GM12864 (cell line): ENCODE measurements around the gene SALL4.
"Not testable (repeated sequence)": the region's sequence is repeated elsewhere in the genome, so short reads cannot be mapped to it uniquely, and the experiment has no call there.

Source experiments
- DNase-seq: peaks from one replicate; pipeline ENCODE4 v3.0.0-alpha.2; 2011; ENCODE audit warnings: low read depth
- H3K4me3 ChIP-seq: 2 replicates; pipeline ENCODE4 v1.5.1; 2011; ENCODE audit warnings: mild to moderate bottlenecking, low read depth, low read length, control low read depth
- CTCF ChIP-seq: IDR thresholded peaks from 2 replicates; pipeline ENCODE4 v1.5.1; 2011; ENCODE audit warnings: low read depth, mild to moderate bottlenecking, moderate library complexity, low read length, control low read depth, inconsistent platforms; ENCODE audit errors: missing control alignments

SALL4 gene

DNA sequence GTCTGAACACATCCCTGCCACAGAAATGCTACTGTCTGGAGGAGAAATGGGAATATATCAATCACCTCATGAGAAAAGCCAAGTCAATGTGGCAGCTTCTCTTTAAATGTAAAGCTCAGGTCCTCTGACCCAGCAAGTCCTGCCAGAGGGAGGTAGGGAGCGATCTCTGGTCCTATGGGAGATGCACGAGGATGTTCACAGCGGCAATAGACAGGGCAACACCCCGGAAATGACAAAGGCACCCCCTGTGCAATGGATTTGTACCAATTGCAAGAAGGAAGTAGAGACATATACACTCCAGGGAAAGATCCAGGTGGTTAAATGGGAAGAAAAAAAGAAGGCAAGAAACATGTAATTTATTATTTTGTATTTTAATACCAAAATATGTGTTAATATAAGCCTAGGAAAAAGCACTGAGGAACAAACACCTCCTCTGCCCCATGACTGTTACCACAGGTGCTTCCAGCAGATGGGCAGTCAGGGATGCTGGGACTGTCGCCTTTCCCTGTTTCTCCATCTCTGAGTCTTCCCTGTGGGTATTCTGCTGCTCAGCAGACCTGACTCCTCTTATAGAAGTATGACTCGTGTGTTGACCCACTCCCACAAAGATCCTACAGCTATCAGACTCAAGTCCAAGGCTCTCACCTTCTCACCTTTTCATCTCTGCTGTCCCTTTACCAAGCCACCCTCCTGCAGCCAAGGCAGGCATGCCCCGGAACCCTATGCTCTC is 55.0 kb downstream of the SALL4 start:
- DNase-seq = no peak

GRCh38 chr20:51745804-51746203 is 56.5 kb downstream of the SALL4 start:
- no peak overlapping the region for H3K4me3 ChIP-seq
- no peak for TF ChIP-seq CTCF
- DNase-seq = no peak

More for the DNA sequence above, 55.0 kb downstream of the SALL4 start:
- no peak overlapping the region for H3K4me3 ChIP-seq
- no peak for TF ChIP-seq CTCF

DNA sequence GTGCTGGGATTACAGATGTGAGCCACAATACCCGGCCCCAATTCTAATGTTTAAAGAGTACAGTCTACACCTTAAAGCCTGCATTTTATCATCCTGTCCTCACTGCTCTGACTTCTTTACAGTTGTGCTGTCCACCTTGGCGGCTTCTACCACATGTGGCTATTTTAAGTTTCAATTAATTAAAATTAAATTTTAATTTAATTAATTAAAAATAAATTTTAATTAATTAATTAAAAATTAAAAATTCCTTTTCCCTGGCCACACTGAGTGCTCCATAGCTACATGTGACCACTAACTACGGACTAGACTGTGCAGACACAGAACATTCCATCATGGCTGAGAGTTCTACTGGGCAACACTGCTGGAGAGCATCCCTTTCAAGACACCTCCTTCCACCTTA is 61.5 kb downstream of the SALL4 start:
- no peak for TF ChIP-seq CTCF
- no peak for DNase-seq
- no peak overlapping the region for H3K4me3 ChIP-seq

DNA sequence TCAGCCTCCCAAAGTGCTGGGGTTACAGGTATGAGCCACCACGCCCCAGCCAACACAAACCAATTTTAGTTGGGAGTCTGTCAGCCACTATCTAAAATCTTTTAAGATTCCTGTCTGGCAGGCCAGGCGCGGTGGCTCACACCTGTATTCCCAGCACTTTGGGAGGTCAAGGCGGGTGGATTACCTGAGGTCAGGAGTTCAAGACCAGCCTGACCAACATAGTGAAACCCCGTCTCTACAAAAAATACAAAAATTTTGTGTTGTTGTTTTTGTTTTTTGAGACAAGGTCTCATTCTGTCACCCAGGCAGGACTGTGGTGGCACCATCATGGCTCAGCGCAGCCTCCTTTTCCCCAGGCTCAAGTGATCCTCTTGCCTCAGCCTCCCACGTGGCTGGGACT is 62.0 kb downstream of the SALL4 start:
- not testable (repeated sequence) for DNase-seq, H3K4me3 ChIP-seq

- no peak overlapping the region for H3K4me3 ChIP-seq
- TF ChIP-seq CTCF = no peak
- DNase-seq = no peak
Measured at GRCh38 chr20:51739722-51740249, 62.5 kb downstream of the SALL4 start.

DNA sequence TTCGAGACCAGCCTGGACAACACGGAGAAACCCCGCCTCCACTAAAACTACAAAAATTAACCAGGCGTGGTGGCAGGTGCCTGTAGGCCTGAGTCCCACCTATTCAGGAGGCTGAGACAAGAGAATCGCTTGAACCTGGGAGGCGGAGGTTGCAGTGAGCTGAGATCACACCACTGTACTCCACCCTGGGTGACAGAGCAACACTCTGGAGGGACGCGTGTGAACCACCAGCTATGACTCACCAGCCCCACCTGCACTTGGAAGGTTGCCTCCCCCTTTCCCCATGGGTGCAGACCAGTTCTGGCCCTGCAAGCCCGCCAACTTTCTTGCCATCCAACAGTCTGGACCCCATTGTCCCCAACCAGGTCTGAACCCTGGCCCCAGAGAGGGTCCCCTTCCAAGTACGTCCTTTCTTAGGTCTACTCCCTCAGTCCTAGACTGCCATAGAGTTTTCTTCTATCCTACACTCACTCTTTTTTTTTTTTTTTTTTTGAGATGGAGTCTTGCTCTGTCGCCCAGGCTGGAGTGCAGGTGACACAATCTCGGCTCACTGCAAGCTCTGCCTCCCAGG is 63.4 kb downstream of the SALL4 start:
- TF ChIP-seq CTCF = no peak
- H3K4me3 ChIP-seq = no peak overlapping the region

DNA sequence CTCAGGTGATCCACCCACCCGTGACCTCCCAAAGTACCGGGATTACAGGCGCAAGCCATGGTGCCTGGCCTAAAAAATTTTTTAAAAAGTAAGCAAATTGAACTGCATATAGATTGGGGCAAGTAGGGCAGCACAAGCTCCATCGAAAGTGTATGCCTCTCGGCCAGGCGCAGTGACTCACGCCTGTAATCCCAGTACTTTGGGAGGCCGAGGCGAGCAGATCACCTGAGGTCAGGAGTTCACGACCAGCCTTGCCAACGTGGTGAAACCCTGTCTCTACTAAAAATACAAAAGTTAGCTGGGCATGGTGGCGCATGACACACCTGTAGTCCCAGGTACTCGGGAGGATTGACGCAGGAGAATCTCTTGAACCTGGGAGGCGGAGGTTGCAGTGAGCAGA is 64.1 kb downstream of the SALL4 start:
- H3K4me3 ChIP-seq = not testable (repeated sequence)

More for the DNA sequence above, 63.4 kb downstream of the SALL4 start:
- no peak for DNase-seq

GRCh38 chr20:51736947-51737346 is 65.4 kb downstream of the SALL4 start:
- no peak overlapping the region for H3K4me3 ChIP-seq
- no peak for TF ChIP-seq CTCF
- DNase-seq = no peak

More for the DNA sequence above, 64.1 kb downstream of the SALL4 start:
- not testable (repeated sequence) for DNase-seq
